Osteocyte (in vitro differentiated cells): Measurements from ENCODE around the gene SLC1A3. TPM values are rescaled to one million over a fixed set of nuclear protein-coding genes. Genes with fewer than 3 reads are reported as not detected.

Source experiments
- DNase-seq: peaks from one replicate; pipeline ENCODE4 v3.0.0; 2021; ENCODE audit warnings: mixed read lengths; ENCODE audit not compliant: unreplicated experiment; ENCODE audit errors: extremely low spot score
- H3K27ac Mint-ChIP-seq: one replicate; pipeline ENCODE4 v1.8.0; 2021; ENCODE audit warnings: mild to moderate bottlenecking, mixed read lengths; ENCODE audit not compliant: unreplicated experiment
- H3K27me3 Mint-ChIP-seq: one replicate; pipeline ENCODE4 v1.8.0; 2021; ENCODE audit warnings: mixed read lengths; ENCODE audit not compliant: unreplicated experiment
- H3K36me3 Mint-ChIP-seq: one replicate; pipeline ENCODE4 v1.8.0; 2021; ENCODE audit warnings: mixed read lengths; ENCODE audit not compliant: unreplicated experiment
- H3K4me1 Mint-ChIP-seq: one replicate; pipeline ENCODE4 v1.8.0; 2021; ENCODE audit warnings: mixed read lengths; ENCODE audit not compliant: unreplicated experiment
- H3K4me3 Mint-ChIP-seq: one replicate; pipeline ENCODE4 v1.8.0; 2021; ENCODE audit warnings: mild to moderate bottlenecking, moderate library complexity, mixed read lengths; ENCODE audit not compliant: unreplicated experiment
- H3K9me3 Mint-ChIP-seq: one replicate; pipeline ENCODE4 v1.8.0; 2021; ENCODE audit warnings: mixed read lengths; ENCODE audit not compliant: unreplicated experiment
- CTCF ChIP-seq: fragments of 200-600 bp; sonication (generic); IDR thresholded peaks from 2 replicates; pipeline ENCODE4 v1.5.0; 2021; ENCODE audit warnings: antibody characterized with exemption, mild to moderate bottlenecking, moderate library complexity
- total RNA-seq: library from RNA; stranded (reverse); gene quantifications from 2 replicates; pipeline ENCODE4 v1.2.1, GENCODE V29; 2021

The SLC1A3 gene
- total RNA-seq, 1 donor from 2014 or later = 19.9 TPM

- Mint-ChIP-seq H3K27ac (no peak overlapping the region), H3K36me3 (no peaks in the 10 kb centered on the region), H3K27me3 (peaks cover 30% of the 10 kb centered on the region), H3K4me3 (no peak overlapping the region), H3K4me1 (peaks cover 2% of the 10 kb centered on the region), H3K9me3 (no peaks in the 10 kb centered on the region)
- DNase-seq = no peak
- TF ChIP-seq CTCF = no peak
Observed at GRCh38 chr5:36730537-36731216, 124.3 kb downstream of the SLC1A3 start.

GRCh38 chr5:36733183-36733582 is 126.8 kb downstream of the SLC1A3 start:
- no peak for DNase-seq
- H3K27ac Mint-ChIP-seq = no peak overlapping the region

GRCh38 chr5:36734422-36734821 is 128.0 kb downstream of the SLC1A3 start:
- H3K9me3 Mint-ChIP-seq = no peaks in the 10 kb centered on the region
- no peaks in the 10 kb centered on the region for H3K4me1 Mint-ChIP-seq
- TF ChIP-seq CTCF = peak; percentile 33
- H3K4me3 Mint-ChIP-seq = no peak overlapping the region
- no peaks in the 10 kb centered on the region for H3K36me3 Mint-ChIP-seq
- H3K27me3 Mint-ChIP-seq = peaks cover 31% of the 10 kb centered on the region
- no peak for DNase-seq
- no peak overlapping the region for H3K27ac Mint-ChIP-seq

More at GRCh38 chr5:36733183-36733582, 126.8 kb downstream of the SLC1A3 start:
- Mint-ChIP-seq H3K4me3 (no peak overlapping the region), H3K27me3 (peaks cover 27% of the 10 kb centered on the region), H3K36me3 (no peaks in the 10 kb centered on the region), H3K4me1 (peaks cover 2% of the 10 kb centered on the region), H3K9me3 (no peaks in the 10 kb centered on the region)
- no peak for TF ChIP-seq CTCF

GRCh38 chr5:36735891-36736290 is 129.5 kb downstream of the SLC1A3 start:
- Mint-ChIP-seq H3K9me3 (no peaks in the 10 kb centered on the region), H3K4me3 (no peak overlapping the region), H3K4me1 (no peaks in the 10 kb centered on the region), H3K27ac (no peak overlapping the region), H3K36me3 (no peaks in the 10 kb centered on the region), H3K27me3 (peaks cover 31% of the 10 kb centered on the region)
- no peak for TF ChIP-seq CTCF
- DNase-seq = no peak
